Liver (tissue), 9 donors: ENCODE results near the gene DPPA4. TPM values are rescaled to one million over a fixed set of nuclear protein-coding genes. Genes with fewer than 3 reads are reported as not detected.

Experiments used
- DNase-seq: peaks from one replicate; pipeline ENCODE4 v3.0.0-alpha.2; 2017; ENCODE audit warnings: low spot score
- H3K27ac ChIP-seq, 2 donors: one replicate each; pipeline ENCODE4 v1.7.0; 2013; ENCODE audit warnings: inconsistent platforms in 2 of 2, low read length in 2 of 2, control low read depth in 1 of 2, low read depth in 1 of 2, mild to moderate bottlenecking in 1 of 2
- H3K27me3 ChIP-seq, 4 donors: one replicate each; pipeline versions ENCODE4 v1.6.1 to v1.7.0; 2013; ENCODE audit warnings: low read length in 3 of 4, inconsistent platforms in 1 of 4, mild to moderate bottlenecking in 1 of 4, moderate library complexity in 1 of 4; ENCODE audit not compliant: control insufficient read depth in 4 of 4, insufficient read depth in 4 of 4
- H3K36me3 ChIP-seq, 4 donors: one replicate each; pipeline versions ENCODE4 v1.6.1 to v1.7.0; 2013; ENCODE audit warnings: low read length in 3 of 4, mild to moderate bottlenecking in 3 of 4, low read depth in 1 of 4, moderate library complexity in 1 of 4; ENCODE audit not compliant: control insufficient read depth in 4 of 4, insufficient read depth in 3 of 4
- H3K4me1 ChIP-seq, 4 donors: one replicate each; pipeline versions ENCODE4 v1.6.1 to v1.7.0; 2013; ENCODE audit warnings: low read length in 3 of 4, mild to moderate bottlenecking in 3 of 4, moderate library complexity in 1 of 4; ENCODE audit not compliant: control insufficient read depth in 4 of 4, insufficient read depth in 4 of 4
- H3K4me3 ChIP-seq, 3 donors: one replicate each; pipeline versions ENCODE4 v1.6.1 to v1.7.0; 2013; ENCODE audit warnings: low read length in 3 of 3, control low read depth in 1 of 3, low read depth in 1 of 3, mild to moderate bottlenecking in 1 of 3
- H3K9ac ChIP-seq, 2 donors: one replicate each; pipeline ENCODE4 v1.7.0; 2013; ENCODE audit warnings: low read length in 2 of 2, mild to moderate bottlenecking in 2 of 2, moderate library complexity in 2 of 2, control low read depth in 1 of 2, low read depth in 1 of 2
- H3K9me3 ChIP-seq, 4 donors: one replicate each; pipeline versions ENCODE4 v1.6.1 to v1.7.0; 2013; ENCODE audit warnings: low read length in 3 of 4; ENCODE audit not compliant: control insufficient read depth in 4 of 4
- CTCF ChIP-seq: fragments of 150-350 bp; IDR thresholded peaks from 2 replicates; pipeline ENCODE4 v1.5.1; 2017; ENCODE audit warnings: improper control_type of control experiment, low read depth, low read length; ENCODE audit not compliant: missing input control
- EGR1 ChIP-seq, 2 donors: IDR thresholded peaks; 2 replicates each; pipeline ENCODE4 v1.6.1; 2016 to 2018; ENCODE audit warnings: antibody characterized with exemption in 2 of 2, low read depth in 2 of 2
- FOXA1 ChIP-seq: IDR thresholded peaks from 2 replicates; pipeline ENCODE4 v1.6.1; 2016; ENCODE audit warnings: antibody characterized with exemption
- FOXA2 ChIP-seq: IDR thresholded peaks from 2 replicates; pipeline ENCODE4 v1.6.1; 2016; ENCODE audit warnings: antibody characterized with exemption
- GABPA ChIP-seq, 2 donors: IDR thresholded peaks in 1 of 2; conservative IDR thresholded peaks in 1 of 2; 2 replicates each; pipeline ENCODE4 v1.6.1; 2016; ENCODE audit warnings: antibody characterized with exemption in 2 of 2, mild to moderate bottlenecking in 1 of 2, moderate library complexity in 1 of 2
- HNF4A ChIP-seq, 2 donors: conservative IDR thresholded peaks; 2 replicates each; pipeline ENCODE4 v1.6.1; 2016; ENCODE audit warnings: antibody characterized with exemption in 2 of 2, mild to moderate bottlenecking in 2 of 2
- HNF4G ChIP-seq: IDR thresholded peaks from 2 replicates; pipeline ENCODE4 v1.6.1; 2016; ENCODE audit warnings: antibody characterized with exemption
- JUND ChIP-seq, 2 donors: IDR thresholded peaks; 2 replicates each; pipeline ENCODE4 v1.6.1; 2016; ENCODE audit warnings: antibody characterized with exemption in 2 of 2
- MAX ChIP-seq: IDR thresholded peaks from 2 replicates; pipeline ENCODE4 v1.6.1; 2016; ENCODE audit warnings: antibody characterized with exemption
- NR2F2 ChIP-seq: IDR thresholded peaks from 2 replicates; pipeline ENCODE4 v1.6.1; 2016; ENCODE audit warnings: antibody characterized with exemption
- RAD21 ChIP-seq, 2 donors: IDR thresholded peaks; 2 replicates each; pipeline ENCODE4 v1.6.1; 2016; ENCODE audit warnings: antibody characterized with exemption in 2 of 2, mild to moderate bottlenecking in 2 of 2
- REST ChIP-seq: IDR thresholded peaks from 2 replicates; pipeline ENCODE4 v1.6.1; 2016; ENCODE audit warnings: antibody characterized with exemption, mild to moderate bottlenecking
- RXRA ChIP-seq, 2 donors: IDR thresholded peaks; 2 replicates each; pipeline ENCODE4 v1.6.1; 2017 to 2018; ENCODE audit warnings: antibody characterized with exemption in 2 of 2, mild to moderate bottlenecking in 1 of 2
- SP1 ChIP-seq: IDR thresholded peaks from 2 replicates; pipeline ENCODE4 v1.6.1; 2018; ENCODE audit warnings: antibody characterized with exemption, mild to moderate bottlenecking
- TAF1 ChIP-seq: conservative IDR thresholded peaks from 2 replicates; pipeline ENCODE4 v1.6.1; 2016; ENCODE audit warnings: antibody characterized with exemption, mild to moderate bottlenecking
- YY1 ChIP-seq: IDR thresholded peaks from 2 replicates; pipeline ENCODE4 v1.6.1; 2016; ENCODE audit warnings: antibody characterized with exemption, mild to moderate bottlenecking
- ZBTB33 ChIP-seq: IDR thresholded peaks from 2 replicates; pipeline ENCODE4 v1.6.1; 2016; ENCODE audit warnings: antibody characterized with exemption
- WGBS: extraction: QIAGEN DNeasy Blood & Tissue Kit; methylation state at CpG from one replicate; pipeline ENCODE4 v1.1.7; 2013; 5-methylcytosine and 5-hydroxymethylcytosine counted together
- polyA plus RNA-seq, 2 donors: library from polyadenylated mRNA; stranded (reverse) in 1 of 2; unstranded in 1 of 2; fragments of 200-250 nt in 1 of 2; fragments of >200 nt in 1 of 2; fragmentation: Nextera tagmentation in 1 of 2; extraction: Ambion mirVana in 1 of 2; gene quantifications; one replicate each; pipeline versions ENCODE4 v1.2.1 to v1.2.3, GENCODE V29; 2013 to 2015
- total RNA-seq, 2 donors: library from RNA; depleted of rRNA; stranded (reverse); fragments of >200 nt; gene quantifications; one replicate each; pipeline ENCODE4 v1.2.3, GENCODE V29; 2014
- TF ChIP-seq, protein P1 (sequence below): IDR thresholded peaks from 2 replicates; pipeline ENCODE4 v1.6.1; 2016; ENCODE audit warnings: antibody characterized with exemption
- donor health status: healthy.
- donor health status: healthy.
- donor health status: healthy.
- donor health status: healthy.
- donor health status: healthy.

Gene DPPA4
- 1 to 10 TPM in 1 of 2 donors, under 1 TPM in 1; 0.25 to 3.1 TPM for total RNA-seq
- polyA plus RNA-seq: under 1 TPM; 0.12 to 0.31 TPM

- WGBS: 78% methylated on average over 5 of the region's 5 CpGs
- H3K36me3 ChIP-seq: no peaks in the 10 kb centered on the region
- H3K27ac ChIP-seq: peak within 1 kb of the TSS; percentile 67 to 88
- H3K9ac ChIP-seq: peak within 1 kb of the TSS; percentile 93 to 96
- H3K9me3 ChIP-seq: no peaks in the 10 kb centered on the region
- TF ChIP-seq FOXA1: no peak
- TF ChIP-seq YY1: no peak
- TF ChIP-seq REST: no peak
- TF ChIP-seq NR2F2: no peak
- TF ChIP-seq SP1: no peak
- no peak for TF ChIP-seq HNF4A (conservative IDR thresholded peaks at IDR 0.05)
- TF ChIP-seq, protein P1, sequence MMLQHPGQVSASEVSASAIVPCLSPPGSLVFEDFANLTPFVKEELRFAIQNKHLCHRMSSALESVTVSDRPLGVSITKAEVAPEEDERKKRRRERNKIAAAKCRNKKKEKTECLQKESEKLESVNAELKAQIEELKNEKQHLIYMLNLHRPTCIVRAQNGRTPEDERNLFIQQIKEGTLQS: no peak
- no peak for TF ChIP-seq EGR1 (IDR thresholded peaks at IDR 0.05; ENCODE audit: low read depth in 2 of 2)
- no peak for TF ChIP-seq MAX
- TF ChIP-seq RAD21 (IDR thresholded peaks at IDR 0.05): no peak
- no peak for TF ChIP-seq CTCF
- no peak for TF ChIP-seq ZBTB33
- no peak for TF ChIP-seq GABPA (IDR thresholded peaks at IDR 0.05 in 1 of 2, conservative IDR thresholded peaks at IDR 0.05 in 1 of 2)
- no peak for TF ChIP-seq HNF4G
- TF ChIP-seq TAF1: no peak
- TF ChIP-seq FOXA2: no peak
- no peak for TF ChIP-seq JUND (IDR thresholded peaks at IDR 0.05)
- TF ChIP-seq RXRA (IDR thresholded peaks at IDR 0.05): no peak
- no peaks in the 10 kb centered on the region for H3K27me3 ChIP-seq
- H3K4me1 ChIP-seq: peaks cover 0 to 21% (median 11%) of the 10 kb centered on the region in 4 donors
- DNase-seq: no peak
- H3K4me3 ChIP-seq: peak within 1 kb of the TSS; percentile 63 to 91 (median 75)
Observed at GRCh38 chr3:109337393-109337792, at the start of gene DPPA4. TSS of gene DPPA4 (minus strand) at chr3:109337546. CDS start at chr3:109337517, 29 bp downstream.
